Measurements from ENCODE around the gene AGTPBP1. TPM values are rescaled to one million over a fixed set of nuclear protein-coding genes. Genes with fewer than 3 reads are reported as not detected.

AGTPBP1 gene
- total and polyA plus RNA-seq, 11 donors, result 7.1 to 72.4 (median 47.1) TPM

GRCh38 chr9:85703398-85703797 is 38.4 kb downstream of the AGTPBP1 start:
- H3K4me3 ChIP-seq, result no peak overlapping the region
- peak overlapping the region in 1 of 12 donors; percentile 3 for H3K27ac ChIP-seq
- WGBS, 4 donors, result 94 to 98% (median 96%) methylated on average over 1 of the region's 1 CpG
- peaks cover 0 to 29% (median 10%) of the 10 kb centered on the region in 12 donors for H3K4me1 ChIP-seq
- no peak for DNase-seq
- TF ChIP-seq POLR2A (IDR thresholded peaks at IDR 0.05), result no peak
- TF ChIP-seq CTCF (IDR thresholded peaks at IDR 0.05), result no peak
- intact Hi-C loops (cut with DNase I), result loop anchor here in 6 of 10 donors (5.0 to 10.0 kb wide), 5 partner anchors 34 to 84 kb away; partner anchors contain the start of gene AGTPBP1 (in 2 of the 6)
- H3K36me3 ChIP-seq, result no peaks in the 10 kb centered on the region
- H3K9me3 ChIP-seq, result peaks cover 0 to 3% (median 0%) of the 10 kb centered on the region in 12 donors
- no peak for ATAC-seq
- no peaks in the 10 kb centered on the region for H3K27me3 ChIP-seq

- no peaks in the 10 kb centered on the region for H3K36me3 ChIP-seq
- DNase-seq, result no peak
- intact Hi-C loops (cut with DNase I), result loop anchor here in 6 of 10 donors (5.0 to 10.0 kb wide), 5 partner anchors 34 to 84 kb away; partner anchors contain the start of gene AGTPBP1 (in 2 of the 6)
- ATAC-seq, result peak in 3 of 4 donors; percentile 39 to 76 (median 42)
- peak overlapping the region in 1 of 12 donors; percentile 3 for H3K27ac ChIP-seq
- TF ChIP-seq POLR2A (IDR thresholded peaks at IDR 0.05) (no peak), CTCF (IDR thresholded peaks at IDR 0.05) (no peak)
- no peaks in the 10 kb centered on the region for H3K9me3 ChIP-seq
- no peaks in the 10 kb centered on the region for H3K27me3 ChIP-seq
- no peak overlapping the region for H3K4me3 ChIP-seq
- peaks cover 0 to 29% (median 10%) of the 10 kb centered on the region in 12 donors for H3K4me1 ChIP-seq
These were observed 38.9 kb downstream of the AGTPBP1 start for GRCh38 chr9:85702726-85703289.

- H3K27me3 ChIP-seq, result no peaks in the 10 kb centered on the region
- no peak overlapping the region for H3K4me3 ChIP-seq
- intact Hi-C loops (cut with DNase I), result loop anchor here in 6 of 10 donors (5.0 to 10.0 kb wide), 5 partner anchors 35 to 85 kb away; partner anchors contain the start of gene AGTPBP1 (in 2 of the 6)
- no peak overlapping the region for H3K27ac ChIP-seq
- H3K9me3 ChIP-seq, result no peaks in the 10 kb centered on the region
- ATAC-seq, result no peak
- no peaks in the 10 kb centered on the region for H3K36me3 ChIP-seq
- no peak for DNase-seq
- peaks cover 0 to 29% (median 10%) of the 10 kb centered on the region in 12 donors for H3K4me1 ChIP-seq
- TF ChIP-seq CTCF (IDR thresholded peaks at IDR 0.05) (no peak), POLR2A (IDR thresholded peaks at IDR 0.05) (no peak)
These were observed 39.6 kb downstream of the AGTPBP1 start for GRCh38 chr9:85702191-85702590.

GRCh38 chr9:85700330-85700729 is 41.4 kb downstream of the AGTPBP1 start:
- H3K9me3 ChIP-seq, result no peaks in the 10 kb centered on the region
- no peaks in the 10 kb centered on the region for H3K36me3 ChIP-seq
- peaks cover 0 to 29% (median 10%) of the 10 kb centered on the region in 12 donors for H3K4me1 ChIP-seq
- no peak for TF ChIP-seq CTCF (IDR thresholded peaks at IDR 0.05)
- TF ChIP-seq POLR2A (IDR thresholded peaks at IDR 0.05), result no peak
- ATAC-seq, result no peak
- H3K4me3 ChIP-seq, result no peak overlapping the region
- H3K27me3 ChIP-seq, result no peaks in the 10 kb centered on the region
- no peak for DNase-seq
- 87 to 91% (median 89%) methylated on average over 2 of the region's 2 CpGs for WGBS, 4 donors
- no peak overlapping the region for H3K27ac ChIP-seq
- intact Hi-C loops (cut with DNase I), result loop anchor here in 6 of 10 donors (5.0 to 10.0 kb wide), 5 partner anchors 37 to 87 kb away; partner anchors contain the start of gene AGTPBP1 (in 2 of the 6)
